IPS-20b (cell line): ENCODE measurements around the gene HMCN1.
"Not testable (repeated sequence)": the region's sequence is repeated elsewhere in the genome, so short reads cannot be mapped to it uniquely, and the experiment has no call there.

ENCODE experiments used
- H3K27ac ChIP-seq: one replicate; pipeline ENCODE4 v1.5.1; 2013; ENCODE audit warnings: low read length
- H3K27me3 ChIP-seq: 2 replicates; pipeline ENCODE4 v1.6.1; 2013; ENCODE audit warnings: mild to moderate bottlenecking, low read length, inconsistent platforms; ENCODE audit not compliant: insufficient read depth
- H3K36me3 ChIP-seq: 2 replicates; pipeline ENCODE4 v1.6.1; 2013; ENCODE audit warnings: low read depth, mild to moderate bottlenecking, inconsistent platforms, low read length, moderate library complexity; ENCODE audit not compliant: insufficient read depth
- H3K4me1 ChIP-seq: 2 replicates; pipeline ENCODE4 v1.6.1; 2013; ENCODE audit warnings: mild to moderate bottlenecking, control low read depth, inconsistent platforms, low read length, moderate library complexity; ENCODE audit not compliant: insufficient read depth
- H3K4me3 ChIP-seq: 2 replicates; pipeline ENCODE4 v1.5.1; 2013; ENCODE audit warnings: mild to moderate bottlenecking, low read length, inconsistent platforms
- H3K9ac ChIP-seq: 2 replicates; pipeline ENCODE4 v1.6.1; 2013; ENCODE audit warnings: low read depth, mild to moderate bottlenecking, inconsistent platforms, low read length, moderate library complexity
- H3K9me3 ChIP-seq: 2 replicates; pipeline ENCODE4 v1.6.1; 2013; ENCODE audit warnings: mild to moderate bottlenecking, low read depth, low read length, inconsistent platforms; ENCODE audit not compliant: insufficient read depth

Gene HMCN1

DNA sequence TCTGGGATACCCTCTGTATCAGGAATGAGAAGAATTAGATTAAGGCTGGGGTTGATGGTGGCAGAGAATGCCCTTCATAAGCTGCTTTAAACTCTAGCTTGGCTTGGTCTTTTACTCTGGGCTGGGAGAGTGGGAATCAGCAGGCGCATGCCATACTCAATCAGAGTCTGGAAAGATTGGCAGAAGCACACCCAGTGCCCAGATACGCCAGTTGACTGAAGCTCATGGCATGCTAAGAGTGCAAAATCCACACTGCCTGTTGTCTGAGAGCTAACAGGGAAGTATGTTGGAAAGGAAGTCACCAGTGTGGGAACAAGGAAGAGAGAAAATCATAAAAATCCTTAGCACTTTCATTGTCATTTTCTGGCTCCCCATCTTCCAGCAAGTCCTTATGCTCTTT is 53.0 kb downstream of the HMCN1 start:
- H3K27ac ChIP-seq: no peak overlapping the region
- no peak overlapping the region for H3K9ac ChIP-seq
- no peaks in the 10 kb centered on the region for H3K27me3 ChIP-seq
- no peak overlapping the region for H3K4me3 ChIP-seq
- no peaks in the 10 kb centered on the region for H3K4me1 ChIP-seq
- H3K36me3 ChIP-seq: no peaks in the 10 kb centered on the region
- H3K9me3 ChIP-seq: no peaks in the 10 kb centered on the region

DNA sequence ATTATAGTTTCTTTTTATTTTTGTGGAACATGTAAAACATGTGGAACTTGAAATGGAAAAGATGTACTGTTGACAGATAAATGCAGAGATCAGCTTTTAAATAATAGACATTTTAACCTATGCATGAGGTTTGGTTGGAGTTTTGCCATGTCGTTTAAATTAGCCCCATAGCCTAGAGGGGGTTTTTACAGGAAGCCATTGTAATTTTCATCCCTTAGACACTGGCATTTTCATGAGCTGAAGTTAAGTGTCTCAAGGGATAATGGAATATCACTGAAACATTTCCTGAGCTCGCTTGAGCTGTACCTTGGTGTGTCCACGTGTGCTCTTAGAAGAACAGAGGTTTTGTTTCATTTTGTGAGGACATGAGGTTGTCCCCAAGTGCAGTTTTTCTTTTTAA is 54.2 kb downstream of the HMCN1 start:
- Histone ChIP-seq H3K27me3 (no peaks in the 10 kb centered on the region), H3K4me3 (no peak overlapping the region), H3K27ac (no peak overlapping the region), H3K9me3 (no peaks in the 10 kb centered on the region), H3K9ac (no peak overlapping the region), H3K36me3 (no peaks in the 10 kb centered on the region), H3K4me1 (no peaks in the 10 kb centered on the region)

DNA sequence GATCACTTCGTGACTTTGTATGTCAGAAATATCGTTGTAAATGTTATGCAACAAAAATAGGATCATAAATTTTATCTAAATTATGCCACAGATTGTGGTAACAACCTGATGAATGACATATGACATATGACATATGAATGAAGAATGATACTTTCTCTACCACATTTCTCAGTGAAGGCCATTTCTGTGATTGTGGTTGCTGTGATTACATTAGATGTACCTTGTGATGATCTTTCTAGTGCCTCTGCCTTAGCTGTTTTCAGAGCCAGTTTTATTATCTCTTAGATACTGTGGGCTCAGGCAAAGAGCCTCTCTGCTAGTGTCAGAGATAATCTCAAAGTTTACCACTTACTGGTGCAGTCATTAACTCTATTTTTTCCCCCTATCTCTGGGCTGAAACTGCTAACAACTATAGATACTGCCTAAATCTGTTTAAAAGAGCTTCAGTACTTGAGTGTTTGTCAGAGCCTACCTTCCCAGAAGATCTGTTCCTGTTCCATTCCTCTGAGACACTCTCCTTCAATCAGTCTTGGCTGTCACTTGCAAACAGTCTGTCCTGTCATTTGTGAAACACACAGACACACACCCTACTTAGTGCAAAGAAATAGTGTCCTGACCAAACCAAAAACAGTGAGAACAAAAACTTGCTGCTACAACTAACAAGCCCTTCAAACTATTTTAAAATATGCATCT is 55.5 kb downstream of the HMCN1 start:
- Histone ChIP-seq H3K27ac (no peak overlapping the region), H3K27me3 (no peaks in the 10 kb centered on the region), H3K36me3 (no peaks in the 10 kb centered on the region), H3K9ac (no peak overlapping the region), H3K9me3 (no peaks in the 10 kb centered on the region), H3K4me1 (no peaks in the 10 kb centered on the region), H3K4me3 (no peak overlapping the region)

DNA sequence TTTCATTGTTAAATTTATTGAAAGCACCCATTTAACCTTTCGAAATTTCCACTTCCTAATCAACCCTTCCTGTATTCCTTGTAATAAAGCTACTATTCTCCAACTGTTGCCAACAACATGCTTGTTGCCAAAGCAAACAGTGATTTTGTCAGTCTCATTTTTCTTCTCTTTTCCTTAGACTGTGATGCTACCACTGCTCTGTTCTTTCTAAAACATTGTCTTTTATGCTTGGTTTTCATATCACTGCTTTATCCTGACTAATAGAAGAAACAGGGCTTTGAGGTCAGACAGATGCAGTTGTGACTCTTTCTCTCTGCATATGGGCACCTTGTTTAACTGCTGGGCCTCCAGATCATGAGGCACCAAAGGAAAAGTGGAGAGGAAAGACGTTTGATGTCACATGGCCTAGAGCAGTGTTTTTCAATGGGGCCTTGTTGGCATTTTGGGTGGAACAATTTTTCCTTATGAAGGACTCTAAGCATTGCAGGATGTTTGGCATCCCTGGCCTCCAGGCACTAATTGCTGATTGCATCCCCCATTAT is 56.1 kb downstream of the HMCN1 start:
- Histone ChIP-seq H3K27me3 (no peaks in the 10 kb centered on the region), H3K27ac (no peak overlapping the region), H3K4me3 (no peak overlapping the region), H3K36me3 (no peaks in the 10 kb centered on the region), H3K9me3 (no peaks in the 10 kb centered on the region), H3K9ac (no peak overlapping the region), H3K4me1 (no peaks in the 10 kb centered on the region)

DNA sequence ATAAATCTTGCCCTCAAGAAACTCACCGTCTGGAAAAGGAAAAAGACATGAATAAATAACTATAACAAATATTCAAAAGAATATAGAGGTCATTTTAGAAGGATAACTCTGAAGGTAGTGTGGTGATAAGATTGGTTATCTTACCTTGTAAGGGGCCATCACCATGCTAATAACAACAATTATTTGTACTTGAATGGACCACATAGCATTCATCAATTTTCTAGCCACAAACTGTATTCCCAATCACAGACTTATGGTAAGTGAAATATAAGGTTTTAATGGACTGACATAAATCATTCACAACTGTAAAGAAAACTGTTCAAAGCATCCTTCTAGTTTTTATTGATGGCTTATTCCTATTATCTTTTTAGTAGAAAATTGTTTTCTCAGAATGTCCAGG is 57.8 kb downstream of the HMCN1 start:
- Histone ChIP-seq H3K27ac (no peak overlapping the region), H3K4me1 (no peaks in the 10 kb centered on the region), H3K4me3 (no peak overlapping the region), H3K9ac (no peak overlapping the region), H3K9me3 (no peaks in the 10 kb centered on the region), H3K36me3 (no peaks in the 10 kb centered on the region), H3K27me3 (no peaks in the 10 kb centered on the region)

DNA sequence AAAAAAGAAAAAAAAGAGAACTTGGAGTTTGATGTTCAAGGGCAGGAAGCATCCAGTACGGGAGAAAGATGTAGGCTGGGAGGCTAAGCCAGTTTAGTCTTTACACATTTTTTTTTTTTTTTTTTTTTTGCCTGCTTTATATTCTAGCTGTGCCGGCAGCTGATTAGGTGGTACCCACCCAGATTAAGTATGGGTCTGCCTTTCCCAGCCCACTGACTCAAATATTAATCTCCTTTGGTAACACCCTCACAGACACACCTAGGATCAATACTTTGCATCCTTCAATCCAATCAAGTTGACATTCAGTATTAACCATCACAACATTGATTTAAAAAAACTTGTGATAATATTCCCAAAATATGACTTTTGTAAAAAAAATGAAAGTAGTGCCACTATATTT is 60.3 kb downstream of the HMCN1 start:
- H3K4me3 ChIP-seq, H3K27me3 ChIP-seq, H3K36me3 ChIP-seq, H3K9me3 ChIP-seq, H3K27ac ChIP-seq, H3K4me1 ChIP-seq, H3K9ac ChIP-seq: not testable (repeated sequence)

DNA sequence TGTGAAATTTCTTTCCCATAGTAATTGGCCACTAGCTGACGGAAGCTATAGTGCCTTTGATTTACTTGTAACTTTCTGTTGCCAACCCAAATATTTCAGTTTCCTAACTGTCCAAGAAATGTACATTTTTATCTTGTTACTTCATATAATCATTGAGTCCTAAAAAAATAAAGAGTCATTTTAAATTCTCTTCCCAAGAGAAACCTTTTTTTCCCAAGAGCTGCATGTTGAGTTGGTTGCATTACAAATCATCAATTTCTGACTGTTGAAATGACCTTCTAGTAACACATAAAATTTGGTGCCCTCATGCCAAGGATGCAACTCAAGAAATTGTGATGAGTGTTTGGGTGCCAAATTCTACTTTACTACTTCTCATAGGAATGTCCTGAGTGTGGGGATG is 61.0 kb downstream of the HMCN1 start:
- H3K36me3 ChIP-seq: no peaks in the 10 kb centered on the region
- no peaks in the 10 kb centered on the region for H3K4me1 ChIP-seq
- H3K9ac ChIP-seq: no peak overlapping the region
- H3K4me3 ChIP-seq: no peak overlapping the region
- no peaks in the 10 kb centered on the region for H3K9me3 ChIP-seq
- H3K27ac ChIP-seq: no peak overlapping the region
- no peaks in the 10 kb centered on the region for H3K27me3 ChIP-seq

DNA sequence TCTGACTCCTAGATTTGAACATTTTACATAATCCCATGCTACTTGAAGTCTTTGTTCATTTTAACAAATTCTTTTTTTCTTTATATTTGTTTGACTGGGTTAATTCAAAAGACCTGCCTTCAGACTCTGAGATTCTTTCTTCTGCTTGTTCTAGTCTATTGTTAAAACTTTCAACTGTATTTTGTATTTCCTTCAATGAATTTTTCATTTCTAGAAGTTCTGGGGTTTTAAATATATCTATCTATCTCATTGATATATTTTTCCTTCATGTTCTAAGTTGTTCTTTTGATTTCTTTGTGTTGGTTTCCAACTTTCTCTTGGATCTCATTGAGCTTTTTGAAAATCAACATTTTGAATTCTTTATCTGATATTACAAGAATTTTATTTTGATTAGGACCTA is 64.3 kb downstream of the HMCN1 start:
- H3K36me3 ChIP-seq: no peaks in the 10 kb centered on the region
- H3K4me1 ChIP-seq: no peaks in the 10 kb centered on the region

DNA sequence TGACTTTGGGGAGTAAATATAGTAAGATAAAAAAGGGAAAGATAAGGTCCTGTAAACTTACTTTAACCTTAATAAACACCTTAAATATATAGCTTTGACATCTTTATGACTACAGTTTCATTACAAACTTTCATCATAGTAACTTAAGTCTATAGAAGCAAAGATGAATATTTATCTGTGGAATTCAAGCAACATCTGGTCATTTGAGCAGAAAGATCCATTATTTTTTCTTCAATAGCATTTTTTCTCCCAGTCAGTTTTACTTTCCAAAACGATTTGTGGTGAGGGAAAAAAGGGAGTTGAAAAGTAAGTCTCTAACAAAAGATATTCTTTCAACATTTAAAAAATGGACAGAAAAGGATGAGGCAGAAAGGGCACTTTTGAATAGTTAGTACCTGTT is 69.0 kb downstream of the HMCN1 start:
- no peak overlapping the region for H3K4me3 ChIP-seq
- H3K36me3 ChIP-seq: no peaks in the 10 kb centered on the region
- no peak overlapping the region for H3K27ac ChIP-seq
- H3K4me1 ChIP-seq: peaks cover 3% of the 10 kb centered on the region; the same call in 1 of the 2 replicates
- H3K9ac ChIP-seq: no peak overlapping the region
- no peaks in the 10 kb centered on the region for H3K9me3 ChIP-seq
- no peaks in the 10 kb centered on the region for H3K27me3 ChIP-seq

More for the DNA sequence above, 64.3 kb downstream of the HMCN1 start:
- no peaks in the 10 kb centered on the region for H3K9me3 ChIP-seq
- H3K27me3 ChIP-seq: no peaks in the 10 kb centered on the region
- no peak overlapping the region for H3K9ac ChIP-seq
- no peak overlapping the region for H3K4me3 ChIP-seq
- H3K27ac ChIP-seq: no peak overlapping the region

DNA sequence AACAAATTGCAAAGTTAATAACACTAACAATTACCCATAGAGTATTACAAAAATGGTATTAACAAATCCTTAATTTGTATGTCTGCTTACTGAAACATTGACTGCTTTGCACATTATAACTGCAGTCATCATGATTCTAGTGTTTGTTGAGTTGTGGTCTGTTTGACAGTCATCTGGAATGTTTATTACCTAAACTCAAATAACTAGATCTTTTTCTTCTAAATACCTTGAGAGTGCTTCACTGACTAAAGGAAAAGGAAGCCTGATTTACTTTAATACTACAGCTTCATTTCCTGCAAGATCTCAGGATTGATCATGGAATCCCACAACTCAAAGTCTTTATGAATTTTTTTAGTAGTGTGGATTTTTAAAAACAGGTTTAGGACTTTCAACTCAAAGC is 70.0 kb downstream of the HMCN1 start:
- no peak overlapping the region for H3K9ac ChIP-seq
- no peak overlapping the region for H3K4me3 ChIP-seq
- no peak overlapping the region for H3K27ac ChIP-seq
- no peaks in the 10 kb centered on the region for H3K36me3 ChIP-seq
- H3K27me3 ChIP-seq: no peaks in the 10 kb centered on the region
- H3K9me3 ChIP-seq: no peaks in the 10 kb centered on the region
- peaks cover 3% of the 10 kb centered on the region; the same call in 1 of the 2 replicates for H3K4me1 ChIP-seq

DNA sequence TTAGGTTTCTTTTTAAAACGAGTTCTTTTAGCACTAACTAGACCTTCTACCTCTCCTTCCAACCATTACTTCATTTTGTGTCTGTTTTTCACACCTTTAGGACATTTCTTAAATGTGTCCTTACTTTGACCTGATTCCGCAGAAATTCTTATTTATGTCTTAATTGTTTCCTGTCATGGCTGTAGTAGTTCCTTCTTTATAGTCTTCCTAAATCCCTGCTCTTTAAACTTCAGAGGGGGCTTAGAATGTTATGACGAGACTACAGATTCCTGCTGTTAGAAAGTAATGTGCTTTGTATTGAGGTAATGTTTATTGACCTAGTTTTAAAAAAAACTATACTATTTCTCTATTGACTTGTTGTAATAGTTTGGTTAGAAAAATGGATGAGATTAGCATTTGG is 70.4 kb downstream of the HMCN1 start:
- Histone ChIP-seq H3K27ac (no peak overlapping the region), H3K4me1 (peaks cover 3% of the 10 kb centered on the region; the same call in 1 of the 2 replicates)

DNA sequence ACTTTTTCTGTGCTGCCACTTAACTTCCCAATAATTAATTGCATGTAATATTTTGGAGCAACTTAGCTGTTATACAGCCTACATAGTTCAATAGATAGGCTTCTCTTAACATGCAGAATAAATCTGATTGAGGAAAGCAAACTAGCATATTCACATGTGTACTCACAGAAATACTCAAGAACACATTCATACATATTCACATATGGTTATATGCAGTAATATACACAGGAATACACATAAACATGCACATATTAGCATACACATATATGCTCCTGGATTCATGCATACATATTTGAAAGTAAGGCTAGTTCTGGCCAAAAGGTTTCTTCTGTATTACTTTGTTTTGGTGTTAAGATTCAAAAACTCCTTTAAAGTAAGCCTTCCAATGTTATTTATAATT is 73.1 kb downstream of the HMCN1 start:
- H3K27ac ChIP-seq: no peak overlapping the region
- peaks cover 6% of the 10 kb centered on the region; the same call in 1 of the 2 replicates for H3K4me1 ChIP-seq
- no peak overlapping the region for H3K4me3 ChIP-seq
- H3K9me3 ChIP-seq: no peaks in the 10 kb centered on the region
- no peak overlapping the region for H3K9ac ChIP-seq
- no peaks in the 10 kb centered on the region for H3K36me3 ChIP-seq
- no peaks in the 10 kb centered on the region for H3K27me3 ChIP-seq

More for the DNA sequence above, 70.4 kb downstream of the HMCN1 start:
- Histone ChIP-seq H3K27me3 (no peaks in the 10 kb centered on the region), H3K36me3 (no peaks in the 10 kb centered on the region), H3K4me3 (no peak overlapping the region), H3K9ac (no peak overlapping the region), H3K9me3 (no peaks in the 10 kb centered on the region)
